Measurements from ENCODE around the gene PODNL1. TPM values are rescaled to one million over a fixed set of nuclear protein-coding genes. Genes with fewer than 3 reads are reported as not detected.

The PODNL1 gene
- total RNA-seq, 1 donor from 2014 or later = 0.93 TPM

GRCh38 chr19:13896227-13896626 is 42.0 kb downstream of the PODNL1 start:
- DNase-seq (ENCODE audit: low spot score) = no peak

- DNase-seq (ENCODE audit: low spot score) = no peak
These were observed 43.7 kb downstream of the PODNL1 start for GRCh38 chr19:13894552-13894951.

- no peak for DNase-seq (ENCODE audit: low spot score)
These were observed 45.3 kb downstream of the PODNL1 start for GRCh38 chr19:13892870-13893269.

GRCh38 chr19:13890136-13890535 is 48.1 kb downstream of the PODNL1 start:
- DNase-seq (ENCODE audit: low spot score) = no peak

- no peak for DNase-seq (ENCODE audit: low spot score)
These were observed 49.9 kb downstream of the PODNL1 start for GRCh38 chr19:13888281-13888680.

- DNase-seq (ENCODE audit: low spot score) = no peak
These were observed 50.7 kb downstream of the PODNL1 start for GRCh38 chr19:13887517-13887916.

- no peak for DNase-seq (ENCODE audit: low spot score)
These were observed 51.2 kb downstream of the PODNL1 start for GRCh38 chr19:13887018-13887436.

- DNase-seq (ENCODE audit: low spot score) = no peak
These were observed 52.3 kb downstream of the PODNL1 start for GRCh38 chr19:13885826-13886365.

GRCh38 chr19:13884726-13885591 is 53.3 kb downstream of the PODNL1 start:
- no peak for DNase-seq (ENCODE audit: low spot score)

GRCh38 chr19:13883516-13884064 is 54.6 kb downstream of the PODNL1 start:
- DNase-seq (ENCODE audit: low spot score) = no peak

GRCh38 chr19:13882836-13883235 is 55.4 kb downstream of the PODNL1 start:
- DNase-seq (ENCODE audit: low spot score) = no peak

GRCh38 chr19:13882419-13882795 is 55.8 kb downstream of the PODNL1 start:
- DNase-seq (ENCODE audit: low spot score) = no peak

GRCh38 chr19:13881692-13882418 is 56.4 kb downstream of the PODNL1 start:
- no peak for DNase-seq (ENCODE audit: low spot score)

GRCh38 chr19:13881251-13881691 is 56.9 kb downstream of the PODNL1 start:
- no peak for DNase-seq (ENCODE audit: low spot score)

Other genes with a start within 250 kb of the PODNL1 start
- gene MRI1, start 173.9 kb downstream of the PODNL1 start, total RNA-seq = 22.9 TPM
- 71.5 TPM for gene C19orf53, start 164.0 kb downstream of the PODNL1 start, total RNA-seq
- gene ZSWIM4, start 143.0 kb downstream of the PODNL1 start, total RNA-seq = 5.2 TPM
- gene NANOS3, start 61.3 kb downstream of the PODNL1 start, total RNA-seq = not detected
- gene BRME1, start 32.3 kb downstream of the PODNL1 start, total RNA-seq = 0.67 TPM
- 30.2 TPM for gene CC2D1A, start 32.2 kb downstream of the PODNL1 start, total RNA-seq
- 17.5 TPM for gene DCAF15, start 14.1 kb upstream of the PODNL1 start, total RNA-seq
- gene RFX1, start 67.9 kb upstream of the PODNL1 start, total RNA-seq = 12.2 TPM
- gene RLN3, start 89.7 kb upstream of the PODNL1 start, total RNA-seq = not detected
- gene IL27RA, start 93.3 kb upstream of the PODNL1 start, total RNA-seq = 8.5 TPM
- not detected for gene PALM3, start 123.7 kb upstream of the PODNL1 start, total RNA-seq
- 1.7 TPM for gene MISP3, start 134.4 kb upstream of the PODNL1 start, total RNA-seq
- gene C19orf67, start 147.4 kb upstream of the PODNL1 start, total RNA-seq = not detected
- gene SAMD1, start 152.3 kb upstream of the PODNL1 start, total RNA-seq = 32.3 TPM
- 160 TPM for gene PRKACA, start 179.3 kb upstream of the PODNL1 start, total RNA-seq
- 0.87 TPM for gene ASF1B, start 198.2 kb upstream of the PODNL1 start, total RNA-seq